Esophagus muscularis mucosa (tissue), 4 donors: ENCODE measurements around the gene GRK1.

Source experiments
- EP300 ChIP-seq: sonication (generic); formaldehyde crosslinking; IDR thresholded peaks from one replicate; pipeline ENCODE4 v1.6.1; 2017; ENCODE audit warnings: antibody characterized with exemption
- POLR2A ChIP-seq: fragments of 450-650 bp; IDR thresholded peaks from one replicate; pipeline ENCODE4 v1.6.1; 2017; ENCODE audit warnings: antibody characterized with exemption, moderate library complexity, mild to moderate bottlenecking, low read depth
- POLR2AphosphoS5 ChIP-seq, 2 donors: sonication (generic); formaldehyde crosslinking; IDR thresholded peaks; one replicate each; pipeline ENCODE4 v1.6.1; 2017; ENCODE audit warnings: antibody characterized with exemption in 2 of 2
- TF ChIP-seq, protein P1 (sequence below), 3 experiments: fragments of 200-600 bp in 2 of 3; fragments of 450-650 bp in 1 of 3; sonication (generic) in 2 of 3; IDR thresholded peaks; one replicate each; pipeline ENCODE4 v1.5.1; 2017 to 2019; ENCODE audit warnings: antibody characterized with exemption in 3 of 3, mild to moderate bottlenecking in 2 of 3, moderate library complexity in 1 of 3

DNA sequence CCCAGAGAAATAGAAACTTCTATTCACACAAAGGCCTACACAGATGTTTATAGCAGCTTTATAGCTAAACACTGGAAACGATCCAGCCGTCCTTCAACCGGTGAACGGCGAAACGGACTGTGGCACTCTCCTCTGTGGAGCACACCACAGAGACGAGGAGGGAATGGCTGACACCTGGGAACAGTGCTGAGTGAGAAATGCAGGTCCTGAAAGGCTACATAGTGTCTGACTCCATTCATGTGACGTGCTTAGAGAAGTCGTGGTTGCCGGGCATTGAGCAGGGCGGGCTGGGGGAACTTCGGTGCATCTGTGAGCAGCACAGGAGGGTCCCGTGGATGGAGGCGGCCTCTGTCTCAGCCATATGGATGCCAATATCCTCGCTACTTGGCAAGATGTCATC is 3.1 kb upstream of the GRK1 start:
- TF ChIP-seq, protein P1, sequence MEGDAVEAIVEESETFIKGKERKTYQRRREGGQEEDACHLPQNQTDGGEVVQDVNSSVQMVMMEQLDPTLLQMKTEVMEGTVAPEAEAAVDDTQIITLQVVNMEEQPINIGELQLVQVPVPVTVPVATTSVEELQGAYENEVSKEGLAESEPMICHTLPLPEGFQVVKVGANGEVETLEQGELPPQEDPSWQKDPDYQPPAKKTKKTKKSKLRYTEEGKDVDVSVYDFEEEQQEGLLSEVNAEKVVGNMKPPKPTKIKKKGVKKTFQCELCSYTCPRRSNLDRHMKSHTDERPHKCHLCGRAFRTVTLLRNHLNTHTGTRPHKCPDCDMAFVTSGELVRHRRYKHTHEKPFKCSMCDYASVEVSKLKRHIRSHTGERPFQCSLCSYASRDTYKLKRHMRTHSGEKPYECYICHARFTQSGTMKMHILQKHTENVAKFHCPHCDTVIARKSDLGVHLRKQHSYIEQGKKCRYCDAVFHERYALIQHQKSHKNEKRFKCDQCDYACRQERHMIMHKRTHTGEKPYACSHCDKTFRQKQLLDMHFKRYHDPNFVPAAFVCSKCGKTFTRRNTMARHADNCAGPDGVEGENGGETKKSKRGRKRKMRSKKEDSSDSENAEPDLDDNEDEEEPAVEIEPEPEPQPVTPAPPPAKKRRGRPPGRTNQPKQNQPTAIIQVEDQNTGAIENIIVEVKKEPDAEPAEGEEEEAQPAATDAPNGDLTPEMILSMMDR (IDR thresholded peaks at IDR 0.05), result no peak
- TF ChIP-seq POLR2AphosphoS5 (IDR thresholded peaks at IDR 0.05), result no peak
- TF ChIP-seq POLR2A, result no peak
- no peak for TF ChIP-seq EP300
